ENCODE measurements around the gene DDX39A.
A peak's percentile ranks its signal among the peaks of the same experiment; 100 is the strongest.

Gene DDX39A

DNA sequence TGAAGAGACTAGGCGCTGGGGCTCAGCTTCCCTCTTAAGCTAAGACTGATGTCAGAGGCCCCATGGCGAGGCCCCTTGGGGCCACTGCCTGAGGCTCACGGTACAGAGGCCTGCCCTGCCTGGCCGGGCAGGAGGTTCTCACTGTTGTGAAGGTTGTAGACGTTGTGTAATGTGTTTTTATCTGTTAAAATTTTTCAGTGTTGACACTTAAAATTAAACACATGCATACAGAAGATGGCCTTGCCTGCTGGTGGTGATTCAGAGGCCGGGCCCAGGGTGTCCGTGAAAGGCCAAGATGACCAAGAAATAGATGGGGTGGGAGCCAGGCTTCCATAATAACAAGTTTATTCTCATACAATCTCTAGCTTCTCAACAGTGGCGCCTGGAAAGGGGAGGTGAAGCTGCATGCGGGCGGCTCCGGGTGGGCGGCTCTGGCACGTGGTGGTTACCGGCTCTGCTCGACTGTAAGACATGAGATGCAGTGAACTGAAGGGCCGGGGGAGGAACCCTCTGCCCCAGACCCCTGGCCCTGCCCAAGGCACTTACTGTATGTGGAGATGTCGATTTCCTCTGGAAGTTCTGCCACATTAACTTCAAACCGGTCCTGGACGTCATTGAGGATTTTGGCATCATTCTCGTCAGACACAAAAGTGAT is 10.5 kb downstream of the DDX39A start:
- DNase-seq (ENCODE audit: extremely low read depth, insufficient read length), result no peak
- Histone ChIP-seq H3K4me3 (replicated peaks; ENCODE audit: low read depth, low read length) (no peak overlapping the region), H3K27me3 (replicated peaks; ENCODE audit: control insufficient read depth, insufficient read depth, low read length) (no peaks in the 10 kb centered on the region), H3K36me3 (ENCODE audit: control insufficient read depth, insufficient read depth, low read length) (peaks cover 75% of the 10 kb centered on the region)
- TF ChIP-seq, protein P1, sequence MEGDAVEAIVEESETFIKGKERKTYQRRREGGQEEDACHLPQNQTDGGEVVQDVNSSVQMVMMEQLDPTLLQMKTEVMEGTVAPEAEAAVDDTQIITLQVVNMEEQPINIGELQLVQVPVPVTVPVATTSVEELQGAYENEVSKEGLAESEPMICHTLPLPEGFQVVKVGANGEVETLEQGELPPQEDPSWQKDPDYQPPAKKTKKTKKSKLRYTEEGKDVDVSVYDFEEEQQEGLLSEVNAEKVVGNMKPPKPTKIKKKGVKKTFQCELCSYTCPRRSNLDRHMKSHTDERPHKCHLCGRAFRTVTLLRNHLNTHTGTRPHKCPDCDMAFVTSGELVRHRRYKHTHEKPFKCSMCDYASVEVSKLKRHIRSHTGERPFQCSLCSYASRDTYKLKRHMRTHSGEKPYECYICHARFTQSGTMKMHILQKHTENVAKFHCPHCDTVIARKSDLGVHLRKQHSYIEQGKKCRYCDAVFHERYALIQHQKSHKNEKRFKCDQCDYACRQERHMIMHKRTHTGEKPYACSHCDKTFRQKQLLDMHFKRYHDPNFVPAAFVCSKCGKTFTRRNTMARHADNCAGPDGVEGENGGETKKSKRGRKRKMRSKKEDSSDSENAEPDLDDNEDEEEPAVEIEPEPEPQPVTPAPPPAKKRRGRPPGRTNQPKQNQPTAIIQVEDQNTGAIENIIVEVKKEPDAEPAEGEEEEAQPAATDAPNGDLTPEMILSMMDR (IDR thresholded peaks at IDR 0.05; ENCODE audit: insufficient read depth, low read length, poor library complexity, severe bottlenecking), result no peak

DNA sequence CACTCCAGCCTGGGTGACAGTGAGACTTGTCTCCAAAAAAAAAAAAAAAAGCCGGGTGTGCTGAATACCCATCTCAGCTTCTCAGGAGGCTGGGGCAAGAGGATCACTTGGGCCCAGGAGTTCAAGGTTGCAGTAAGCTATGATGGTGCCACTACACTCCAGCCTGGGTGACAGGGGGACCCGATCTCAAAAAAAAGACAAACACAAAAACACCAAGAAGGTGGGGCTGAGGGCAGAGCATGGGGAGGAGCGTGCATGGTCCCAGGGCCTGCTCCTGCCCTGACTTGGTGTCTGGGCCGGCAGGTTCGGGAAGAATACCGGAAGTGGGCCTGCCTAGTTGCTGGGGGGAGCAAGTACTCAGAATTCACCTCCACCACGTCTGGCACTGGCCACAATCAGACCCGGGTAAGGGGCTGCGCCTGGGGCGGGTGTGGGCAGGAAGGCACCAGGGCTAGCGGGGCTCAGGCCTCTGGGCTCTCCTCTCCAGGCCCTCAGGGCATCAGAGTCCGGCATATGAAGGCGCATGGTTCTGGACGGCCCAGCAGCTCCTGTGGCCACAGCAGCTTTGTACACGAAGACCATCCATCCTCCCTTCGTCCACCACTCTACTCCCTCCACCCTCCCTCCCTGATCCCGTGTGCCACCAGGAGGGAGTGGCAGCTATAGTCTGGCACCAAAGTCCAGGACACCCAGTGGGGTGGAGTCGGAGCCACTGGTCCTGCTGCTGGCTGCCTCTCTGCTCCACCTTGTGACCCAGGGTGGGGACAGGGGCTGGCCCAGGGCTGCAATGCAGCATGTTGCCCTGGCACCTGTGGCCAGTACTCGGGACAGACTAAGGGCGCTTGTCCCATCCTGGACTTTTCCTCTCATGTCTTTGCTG is 11.3 kb downstream of the DDX39A start:
- TF ChIP-seq, protein P1 (IDR thresholded peaks at IDR 0.05; ENCODE audit: insufficient read depth, low read length, poor library complexity, severe bottlenecking), result no peak
- Histone ChIP-seq H3K4me3 (replicated peaks; ENCODE audit: low read depth, low read length) (no peak overlapping the region), H3K27me3 (replicated peaks; ENCODE audit: control insufficient read depth, insufficient read depth, low read length) (no peaks in the 10 kb centered on the region), H3K36me3 (ENCODE audit: control insufficient read depth, insufficient read depth, low read length) (peaks cover 70% of the 10 kb centered on the region)
- DNase-seq (ENCODE audit: extremely low read depth, insufficient read length), result no peak

DNA sequence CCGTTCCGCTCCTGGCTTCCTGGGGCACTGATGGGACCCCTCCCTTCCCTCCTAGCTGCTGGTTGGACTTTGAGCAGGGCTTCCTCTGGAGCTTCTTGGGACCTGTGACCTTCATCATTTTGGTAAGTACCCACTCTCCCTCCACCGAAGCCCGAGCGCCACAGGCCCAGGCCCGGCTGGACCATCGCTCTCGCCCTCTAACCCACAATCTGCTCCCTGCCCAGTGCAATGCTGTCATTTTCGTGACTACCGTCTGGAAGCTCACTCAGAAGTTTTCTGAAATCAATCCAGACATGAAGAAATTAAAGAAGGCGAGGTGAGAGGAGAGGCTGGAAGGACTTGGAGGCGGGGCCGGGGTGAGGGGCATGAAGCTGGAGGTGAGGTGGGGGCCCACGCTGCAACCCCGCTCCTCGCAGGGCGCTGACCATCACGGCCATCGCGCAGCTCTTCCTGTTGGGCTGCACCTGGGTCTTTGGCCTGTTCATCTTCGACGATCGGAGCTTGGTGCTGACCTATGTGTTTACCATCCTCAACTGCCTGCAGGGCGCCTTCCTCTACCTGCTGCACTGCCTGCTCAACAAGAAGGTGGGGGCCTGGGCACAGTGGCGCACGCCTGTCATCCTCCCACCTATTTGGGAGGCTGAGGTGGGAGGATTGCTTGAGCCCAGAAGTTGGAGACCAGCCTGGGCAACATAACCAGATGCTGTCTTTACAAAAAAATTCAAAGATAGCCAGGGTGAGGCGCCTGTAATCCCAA is 12.3 kb downstream of the DDX39A start:
- TF ChIP-seq, protein P1 (IDR thresholded peaks at IDR 0.05; ENCODE audit: insufficient read depth, low read length, poor library complexity, severe bottlenecking), result no peak
- H3K27me3 ChIP-seq (replicated peaks; ENCODE audit: control insufficient read depth, insufficient read depth, low read length), result no peaks in the 10 kb centered on the region
- DNase-seq (ENCODE audit: extremely low read depth, insufficient read length), result no peak
- H3K4me3 ChIP-seq (replicated peaks; ENCODE audit: low read depth, low read length), result no peak overlapping the region
- peaks cover 66% of the 10 kb centered on the region for H3K36me3 ChIP-seq (ENCODE audit: control insufficient read depth, insufficient read depth, low read length)

DNA sequence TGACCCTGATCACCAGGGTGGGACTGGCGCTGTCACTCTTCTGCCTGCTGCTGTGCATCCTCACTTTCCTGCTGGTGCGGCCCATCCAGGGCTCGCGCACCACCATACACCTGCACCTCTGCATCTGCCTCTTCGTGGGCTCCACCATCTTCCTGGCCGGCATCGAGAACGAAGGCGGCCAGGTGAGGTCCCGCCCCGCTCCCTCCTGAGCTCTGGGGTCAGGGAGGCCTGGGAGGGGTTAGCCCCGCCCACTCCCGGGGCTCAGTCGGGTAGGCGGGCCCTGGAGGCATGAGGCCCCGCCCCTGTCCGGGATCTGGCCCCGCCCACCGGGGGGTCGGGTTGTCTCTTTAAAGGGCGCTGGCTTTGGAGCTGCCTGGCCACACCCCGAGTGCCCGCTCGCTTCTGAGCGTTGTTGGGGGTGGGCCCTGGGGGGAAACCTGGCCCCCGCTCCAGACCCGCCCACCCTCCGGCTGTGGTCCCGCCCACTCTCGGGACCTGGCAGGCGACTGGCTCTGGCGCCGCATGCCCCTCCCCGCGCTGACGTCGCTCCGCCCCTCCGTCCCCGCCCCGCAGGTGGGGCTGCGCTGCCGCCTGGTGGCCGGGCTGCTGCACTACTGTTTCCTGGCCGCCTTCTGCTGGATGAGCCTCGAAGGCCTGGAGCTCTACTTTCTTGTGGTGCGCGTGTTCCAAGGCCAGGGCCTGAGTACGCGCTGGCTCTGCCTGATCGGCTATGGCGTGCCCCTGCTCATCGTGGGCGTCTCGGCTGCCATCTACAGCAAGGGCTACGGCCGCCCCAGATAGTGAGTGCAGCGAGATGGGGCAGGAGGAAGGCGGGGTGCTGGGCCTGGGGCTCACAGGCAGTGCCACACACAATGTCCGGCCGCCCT is 13.1 kb downstream of the DDX39A start:
- TF ChIP-seq, protein P1 (IDR thresholded peaks at IDR 0.05; ENCODE audit: insufficient read depth, low read length, poor library complexity, severe bottlenecking), result peak; percentile 88
- DNase-seq (ENCODE audit: extremely low read depth, insufficient read length), result peak; percentile 90
- Histone ChIP-seq H3K4me3 (replicated peaks; ENCODE audit: low read depth, low read length) (no peak overlapping the region), H3K36me3 (ENCODE audit: control insufficient read depth, insufficient read depth, low read length) (peaks cover 66% of the 10 kb centered on the region), H3K27me3 (replicated peaks; ENCODE audit: control insufficient read depth, insufficient read depth, low read length) (no peaks in the 10 kb centered on the region)

DNA sequence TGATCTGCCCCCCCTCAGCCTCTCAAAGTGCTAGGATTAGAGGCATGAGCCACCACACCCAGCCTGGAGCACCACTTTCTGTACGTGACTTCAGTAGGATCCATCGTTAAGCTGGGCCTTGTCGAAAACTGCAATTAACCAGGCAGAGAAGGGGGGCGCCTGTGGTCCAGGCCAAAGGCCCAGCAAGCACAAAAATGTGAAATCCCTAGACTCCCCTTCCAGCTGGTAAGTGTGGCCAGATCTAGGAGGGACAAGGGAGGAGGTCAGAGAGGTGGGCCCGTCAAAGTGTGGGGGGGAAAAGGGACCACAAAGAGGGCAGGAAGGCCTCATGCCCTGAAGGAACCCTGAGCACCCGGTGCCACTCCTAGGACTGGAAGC is 13.8 kb downstream of the DDX39A start:
- no peaks in the 10 kb centered on the region for H3K27me3 ChIP-seq (replicated peaks; ENCODE audit: control insufficient read depth, insufficient read depth, low read length)
- H3K4me3 ChIP-seq (replicated peaks; ENCODE audit: low read depth, low read length), result no peak overlapping the region
- TF ChIP-seq, protein P1 (IDR thresholded peaks at IDR 0.05; ENCODE audit: insufficient read depth, low read length, poor library complexity, severe bottlenecking), result no peak
- H3K36me3 ChIP-seq (ENCODE audit: control insufficient read depth, insufficient read depth, low read length), result peaks cover 62% of the 10 kb centered on the region
- DNase-seq (ENCODE audit: extremely low read depth, insufficient read length), result no peak

Data from GM06990 (cell line).